Ovary (tissue), 3 donors: ENCODE data around the gene RNF175.

Experiments used
- EP300 ChIP-seq: sonication (generic); formaldehyde crosslinking; IDR thresholded peaks from one replicate; pipeline ENCODE4 v1.6.1; 2017; ENCODE audit warnings: antibody characterized with exemption
- POLR2A ChIP-seq: fragments of 450-650 bp; IDR thresholded peaks from one replicate; pipeline ENCODE4 v1.6.1; 2017; ENCODE audit warnings: antibody characterized with exemption, mild to moderate bottlenecking, moderate library complexity
- TF ChIP-seq, protein P1 (sequence below), 3 donors: fragments of 450-650 bp in 2 of 3; fragments of 200-600 bp in 1 of 3; IDR thresholded peaks; one replicate each; pipeline versions ENCODE4 v1.5.1 to v1.8.0; 2016 to 2022; ENCODE audit warnings: antibody characterized with exemption in 3 of 3, mild to moderate bottlenecking in 1 of 3
- donor health status: DM: no; HTN: no; CAD: no.

DNA sequence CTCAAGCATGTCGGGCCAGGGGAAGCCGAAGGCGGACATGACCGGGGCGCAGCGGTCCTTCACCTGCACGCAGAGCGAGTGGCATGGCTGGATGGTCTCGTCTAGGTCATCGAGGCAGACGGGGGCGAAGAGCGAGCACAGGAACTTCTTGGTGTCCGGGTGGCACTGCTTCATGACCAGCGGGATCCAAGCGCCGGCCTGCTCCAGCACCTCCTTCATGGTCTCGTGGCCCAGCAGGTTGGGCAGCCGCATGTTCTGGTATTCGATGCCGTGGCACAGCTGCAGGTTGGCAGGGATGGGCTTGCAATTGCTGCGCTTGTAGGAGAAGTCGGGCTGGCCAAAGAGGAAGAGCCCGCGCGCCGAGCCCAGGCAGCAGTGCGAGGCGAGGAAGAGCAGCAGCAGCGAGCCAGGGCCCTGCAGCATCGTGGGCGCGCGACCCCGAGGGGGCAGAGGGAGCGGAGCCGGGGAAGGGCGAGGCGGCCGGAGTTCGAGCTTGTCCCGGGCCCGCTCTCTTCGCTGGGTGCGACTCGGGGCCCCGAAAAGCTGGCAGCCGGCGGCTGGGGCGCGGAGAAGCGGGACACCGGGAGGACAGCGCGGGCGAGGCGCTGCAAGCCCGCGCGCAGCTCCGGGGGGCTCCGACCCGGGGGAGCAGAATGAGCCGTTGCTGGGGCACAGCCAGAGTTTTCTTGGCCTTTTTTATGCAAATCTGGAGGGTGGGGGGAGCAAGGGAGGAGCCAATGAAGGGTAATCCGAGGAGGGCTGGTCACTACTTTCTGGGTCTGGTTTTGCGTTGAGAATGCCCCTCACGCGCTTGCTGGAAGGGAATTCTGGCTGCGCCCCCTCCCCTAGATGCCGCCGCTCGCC lies 28.8 kb upstream of the RNF175 start, which contains the start of gene SFRP2:
- TF ChIP-seq POLR2A = no peak
- TF ChIP-seq, protein P1, sequence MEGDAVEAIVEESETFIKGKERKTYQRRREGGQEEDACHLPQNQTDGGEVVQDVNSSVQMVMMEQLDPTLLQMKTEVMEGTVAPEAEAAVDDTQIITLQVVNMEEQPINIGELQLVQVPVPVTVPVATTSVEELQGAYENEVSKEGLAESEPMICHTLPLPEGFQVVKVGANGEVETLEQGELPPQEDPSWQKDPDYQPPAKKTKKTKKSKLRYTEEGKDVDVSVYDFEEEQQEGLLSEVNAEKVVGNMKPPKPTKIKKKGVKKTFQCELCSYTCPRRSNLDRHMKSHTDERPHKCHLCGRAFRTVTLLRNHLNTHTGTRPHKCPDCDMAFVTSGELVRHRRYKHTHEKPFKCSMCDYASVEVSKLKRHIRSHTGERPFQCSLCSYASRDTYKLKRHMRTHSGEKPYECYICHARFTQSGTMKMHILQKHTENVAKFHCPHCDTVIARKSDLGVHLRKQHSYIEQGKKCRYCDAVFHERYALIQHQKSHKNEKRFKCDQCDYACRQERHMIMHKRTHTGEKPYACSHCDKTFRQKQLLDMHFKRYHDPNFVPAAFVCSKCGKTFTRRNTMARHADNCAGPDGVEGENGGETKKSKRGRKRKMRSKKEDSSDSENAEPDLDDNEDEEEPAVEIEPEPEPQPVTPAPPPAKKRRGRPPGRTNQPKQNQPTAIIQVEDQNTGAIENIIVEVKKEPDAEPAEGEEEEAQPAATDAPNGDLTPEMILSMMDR (IDR thresholded peaks at IDR 0.05) = no peak
- TF ChIP-seq EP300 = no peak
